KMS-11 (cell line): ENCODE data around the gene BEAN1.

Experiments
- H2AFZ ChIP-seq: fragments of 200-600 bp; sonication (generic); 2 replicates; pipeline ENCODE4 v1.6.1; 2016; ENCODE audit warnings: antibody characterized with exemption, mixed run types, low read depth
- H3K27ac ChIP-seq: fragments of 200-600 bp; sonication (generic); 2 replicates; pipeline ENCODE4 v1.6.1; 2016; ENCODE audit warnings: mild to moderate bottlenecking, mixed run types
- H3K27me3 ChIP-seq: fragments of 200-600 bp; sonication (generic); 2 replicates; pipeline ENCODE4 v1.6.1; 2017; ENCODE audit warnings: mild to moderate bottlenecking, low read depth, mixed run types, moderate library complexity; ENCODE audit not compliant: insufficient read depth
- H3K36me3 ChIP-seq: fragments of 200-600 bp; sonication (generic); 2 replicates; pipeline ENCODE4 v1.6.1; 2017; ENCODE audit warnings: mild to moderate bottlenecking, mixed run types; ENCODE audit not compliant: insufficient read depth
- H3K4me1 ChIP-seq: fragments of 200-600 bp; sonication (generic); 2 replicates; pipeline ENCODE4 v1.6.1; 2016; ENCODE audit warnings: mild to moderate bottlenecking, low read depth, mixed run types; ENCODE audit not compliant: poor library complexity, severe bottlenecking
- H3K4me2 ChIP-seq: fragments of 200-600 bp; sonication (generic); 2 replicates; pipeline ENCODE4 v1.7.0; 2016; ENCODE audit warnings: mild to moderate bottlenecking, mixed run types
- H3K4me3 ChIP-seq: fragments of 200-600 bp; sonication (generic); IDR thresholded peaks from 2 replicates; pipeline ENCODE4 v1.6.1; 2017; ENCODE audit warnings: low read depth, low read length, mixed read lengths; ENCODE audit not compliant: insufficient read depth
- H3K79me2 ChIP-seq: fragments of 200-600 bp; sonication (generic); 2 replicates; pipeline ENCODE4 v1.6.1; 2016; ENCODE audit warnings: low read depth, mixed run types; ENCODE audit not compliant: insufficient read depth
- H3K9ac ChIP-seq: fragments of 200-600 bp; sonication (generic); 2 replicates; pipeline ENCODE4 v1.6.1; 2016; ENCODE audit warnings: mild to moderate bottlenecking, mixed run types
- H4K20me1 ChIP-seq: fragments of 200-600 bp; sonication (generic); 2 replicates; pipeline ENCODE4 v1.6.1; 2016; ENCODE audit warnings: mild to moderate bottlenecking, mixed run types; ENCODE audit not compliant: insufficient read depth
- CTCF ChIP-seq: fragments of 200-600 bp; sonication (generic); conservative IDR thresholded peaks from 2 replicates; pipeline ENCODE4 v1.6.1; 2017; ENCODE audit warnings: low read depth, mild to moderate bottlenecking, antibody characterized with exemption, low read length, moderate library complexity, mixed read lengths

BEAN1 gene

DNA sequence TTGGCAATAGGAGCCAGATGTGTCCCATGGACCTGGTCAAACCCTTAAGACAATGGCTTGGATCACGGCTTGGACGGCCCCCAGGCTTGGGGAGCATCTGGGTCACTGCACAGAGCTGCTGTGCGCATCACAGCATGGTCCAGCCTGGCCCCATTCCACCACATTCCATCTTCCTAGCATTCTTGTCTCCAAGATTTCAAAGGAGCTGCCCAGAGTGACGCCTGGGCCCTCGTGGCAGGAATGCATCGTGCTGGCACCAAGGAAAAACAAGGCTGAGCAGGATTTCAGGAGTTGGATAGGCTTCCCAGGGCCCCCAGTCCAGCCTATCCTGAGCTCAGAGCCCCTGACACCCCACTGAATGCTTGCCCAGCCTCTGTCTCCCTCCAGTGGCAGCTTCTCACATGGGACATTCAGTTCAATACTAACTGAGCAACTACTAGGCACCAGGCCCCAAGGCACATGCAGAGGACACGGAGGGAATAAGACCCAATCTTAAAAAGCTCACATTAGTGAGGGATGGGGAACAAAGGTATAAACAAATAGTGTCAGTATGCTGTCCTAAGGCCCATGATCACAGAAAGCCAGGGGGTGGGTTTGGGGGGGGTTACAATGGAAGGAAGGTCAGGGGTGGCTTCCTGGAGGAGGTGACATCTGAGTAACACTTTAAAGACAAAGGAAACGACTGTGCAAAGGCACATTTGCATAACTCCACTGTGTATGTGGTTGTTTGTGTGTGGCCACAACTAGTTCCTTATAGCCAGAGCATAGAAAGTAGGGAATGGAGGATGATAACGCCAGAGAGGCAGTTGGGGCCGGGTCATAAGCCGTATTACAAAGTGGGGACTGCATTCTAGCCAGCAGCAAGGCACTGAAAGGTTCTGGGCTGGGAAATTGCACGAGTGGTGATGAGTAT is 88.8 kb downstream of the BEAN1 start:
- Histone ChIP-seq H3K9ac (peak overlapping the region; percentile 84), H2AFZ (peak overlapping the region; percentile 35; the same call in 1 of the 2 replicates), H3K4me3 (no peak overlapping the region), H3K79me2 (no peaks in the 10 kb centered on the region), H3K4me1 (peaks cover 63% of the 10 kb centered on the region), H3K27me3 (no peaks in the 10 kb centered on the region), H3K27ac (peak overlapping the region; percentile 98), H4K20me1 (no peaks in the 10 kb centered on the region), H3K4me2 (peak overlapping the region; percentile 97), H3K36me3 (no peaks in the 10 kb centered on the region)
- peak; percentile 57 for TF ChIP-seq CTCF

DNA sequence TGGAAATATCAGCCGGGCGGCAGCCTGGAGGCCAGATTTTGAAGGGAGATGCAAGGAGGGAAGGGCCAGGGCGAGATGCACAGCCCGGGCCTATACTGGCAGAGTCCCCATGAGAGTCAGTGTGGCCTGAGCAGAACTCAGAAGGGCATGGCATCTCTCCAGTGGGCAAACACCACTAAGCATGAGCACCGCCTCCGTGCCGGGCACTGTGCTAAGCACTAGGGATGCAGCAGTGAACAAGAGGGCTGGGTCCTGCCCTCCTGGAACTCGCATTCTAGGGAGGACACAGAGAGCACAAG is 89.4 kb downstream of the BEAN1 start:
- peak overlapping the region; percentile 97 for H3K4me2 ChIP-seq
- H3K4me3 ChIP-seq: no peak overlapping the region
- peak overlapping the region; percentile 35; the same call in 1 of the 2 replicates for H2AFZ ChIP-seq

DNA sequence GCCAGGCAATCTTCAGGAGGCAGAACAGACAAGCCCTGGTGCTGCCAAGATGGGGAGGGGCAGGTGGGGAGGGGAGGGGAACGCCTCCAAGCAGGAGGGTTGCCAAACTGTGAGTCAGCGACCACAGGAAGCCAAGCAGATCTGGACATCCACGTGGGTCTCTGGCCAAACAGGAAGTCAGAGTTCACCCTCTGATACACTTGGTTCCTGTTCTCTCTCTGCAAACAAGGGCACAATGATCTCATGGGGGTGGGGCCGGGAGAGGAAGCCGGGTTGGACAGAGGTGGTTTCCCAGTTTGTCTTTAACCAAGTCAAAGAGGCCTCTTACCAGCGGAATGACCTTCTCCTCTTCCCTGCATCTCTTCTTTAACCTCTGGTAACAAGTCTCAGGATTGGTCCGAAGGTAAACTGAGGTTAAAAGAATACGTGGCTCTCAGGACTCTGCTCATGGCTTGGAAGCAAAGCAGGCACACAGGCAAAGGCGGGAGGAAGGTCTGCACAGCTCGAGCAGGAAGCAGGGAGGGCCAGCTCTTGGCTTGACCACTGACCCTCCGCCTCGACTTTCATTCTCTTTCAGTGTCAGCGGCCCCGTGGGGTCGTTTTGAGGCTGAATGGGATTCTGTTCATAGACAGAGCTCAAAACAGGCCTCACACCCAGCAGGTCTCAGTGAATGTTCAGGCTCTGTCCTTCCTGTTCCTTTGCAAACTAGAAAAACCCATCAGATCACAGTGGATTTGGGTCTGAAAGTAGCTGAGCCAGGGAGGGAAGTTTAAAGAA is 89.9 kb downstream of the BEAN1 start:
- Histone ChIP-seq H3K4me1 (peaks cover 65% of the 10 kb centered on the region), H3K4me3 (no peak overlapping the region), H3K9ac (peak overlapping the region; percentile 84), H4K20me1 (no peaks in the 10 kb centered on the region), H3K4me2 (peak overlapping the region; percentile 97), H2AFZ (peak overlapping the region; percentile 35), H3K27ac (peak overlapping the region; percentile 98), H3K27me3 (no peaks in the 10 kb centered on the region), H3K79me2 (no peaks in the 10 kb centered on the region), H3K36me3 (no peaks in the 10 kb centered on the region)
- no peak for TF ChIP-seq CTCF

More for the DNA sequence above, 89.4 kb downstream of the BEAN1 start:
- H3K9ac ChIP-seq: peak overlapping the region; percentile 84
- no peaks in the 10 kb centered on the region for H3K36me3 ChIP-seq
- peaks cover 65% of the 10 kb centered on the region for H3K4me1 ChIP-seq
- H3K27ac ChIP-seq: peak overlapping the region; percentile 98
- H3K79me2 ChIP-seq: no peaks in the 10 kb centered on the region
- TF ChIP-seq CTCF: no peak
- no peaks in the 10 kb centered on the region for H4K20me1 ChIP-seq
- H3K27me3 ChIP-seq: no peaks in the 10 kb centered on the region

GRCh38 chr16:66517586-66518263 is 90.6 kb downstream of the BEAN1 start:
- H3K4me2 ChIP-seq: peak overlapping the region; percentile 97
- H3K4me3 ChIP-seq: no peak overlapping the region
- no peak for TF ChIP-seq CTCF
- H3K9ac ChIP-seq: peak overlapping the region; percentile 84
- H3K4me1 ChIP-seq: peaks cover 70% of the 10 kb centered on the region
- peak overlapping the region; percentile 98 for H3K27ac ChIP-seq
- no peaks in the 10 kb centered on the region for H3K36me3 ChIP-seq
- peak overlapping the region; percentile 35 for H2AFZ ChIP-seq
- no peaks in the 10 kb centered on the region for H3K27me3 ChIP-seq
- no peaks in the 10 kb centered on the region for H4K20me1 ChIP-seq
- no peaks in the 10 kb centered on the region for H3K79me2 ChIP-seq
